Tibial nerve (tissue), 4 donors: ENCODE measurements around the gene SUMO3. TPM values are rescaled to one million over a fixed set of nuclear protein-coding genes. Genes with fewer than 3 reads are reported as not detected.

Source experiments
- DNase-seq, 2 donors: peaks; one replicate each; pipeline ENCODE4 v3.0.0-alpha.2; 2019; ENCODE audit warnings: low spot score in 2 of 2
- H3K27ac ChIP-seq, 4 donors: fragments of 200-600 bp; sonication (generic) in 3 of 4; one replicate each; pipeline ENCODE4 v1.5.1; 2017 to 2019; ENCODE audit warnings: mild to moderate bottlenecking in 1 of 4
- H3K27me3 ChIP-seq, 2 donors: fragments of 200-600 bp; sonication (generic) in 1 of 2; one replicate each; pipeline versions ENCODE4 v1.5.1 to v1.6.0; 2017 to 2019
- H3K36me3 ChIP-seq, 3 donors: fragments of 200-600 bp; sonication (generic); one replicate each; pipeline ENCODE4 v1.5.1; 2018 to 2019
- H3K4me1 ChIP-seq, 4 donors: fragments of 200-600 bp; sonication (generic) in 3 of 4; one replicate each; pipeline ENCODE4 v1.5.1; 2017 to 2019
- H3K4me3 ChIP-seq, 4 donors: fragments of 200-600 bp; sonication (generic) in 3 of 4; one replicate each; pipeline ENCODE4 v1.5.1; 2017 to 2019; ENCODE audit warnings: mild to moderate bottlenecking in 1 of 4, moderate library complexity in 1 of 4
- H3K9me3 ChIP-seq, 4 donors: fragments of 200-600 bp; sonication (generic) in 3 of 4; one replicate each; pipeline ENCODE4 v1.5.1; 2017 to 2019
- CTCF ChIP-seq, 5 experiments: fragments of 200-600 bp in 3 of 5; fragments of 450-650 bp in 2 of 5; sonication (generic) in 3 of 5; IDR thresholded peaks; one replicate each; pipeline ENCODE4 v1.5.1; 2016 to 2019; ENCODE audit warnings: antibody characterized with exemption in 5 of 5, mild to moderate bottlenecking in 3 of 5, moderate library complexity in 2 of 5
- EP300 ChIP-seq, 2 donors: sonication (generic); formaldehyde crosslinking; IDR thresholded peaks; one replicate each; pipeline ENCODE4 v1.6.1; 2017; ENCODE audit warnings: antibody characterized with exemption in 2 of 2, mild to moderate bottlenecking in 1 of 2
- POLR2A ChIP-seq, 2 donors: fragments of 450-650 bp; IDR thresholded peaks; one replicate each; pipeline ENCODE4 v1.6.1; 2017; ENCODE audit warnings: antibody characterized with exemption in 2 of 2, mild to moderate bottlenecking in 2 of 2, moderate library complexity in 2 of 2
- WGBS, 2 donors: methylation state at CpG; one replicate each; pipeline ENCODE4 v1.1.5; 2018; 5-methylcytosine and 5-hydroxymethylcytosine counted together
- total RNA-seq, 4 donors: library from RNA; depleted of rRNA; stranded (reverse); fragments of >200 nt; gene quantifications; one replicate each; pipeline ENCODE4 v1.1.0, GENCODE V29; 2016

Gene SUMO3
- total RNA-seq, 4 donors from 2014 or later, result 59.9 to 70.8 (median 62.1) TPM

- no peaks in the 10 kb centered on the region for H3K27me3 ChIP-seq
- 72 to 83% methylated on average over 4 of the region's 4 CpGs for WGBS, 2 donors
- no peak overlapping the region for H3K27ac ChIP-seq
- no peak overlapping the region for H3K4me3 ChIP-seq
- peaks cover 4 to 24% (median 16%) of the 10 kb centered on the region in 4 donors for H3K4me1 ChIP-seq
- no peaks in the 10 kb centered on the region for H3K9me3 ChIP-seq
- TF ChIP-seq CTCF (IDR thresholded peaks at IDR 0.05), result no peak
- no peak for TF ChIP-seq EP300 (IDR thresholded peaks at IDR 0.05)
- no peak for TF ChIP-seq POLR2A (IDR thresholded peaks at IDR 0.05)
- DNase-seq, result no peak
- H3K36me3 ChIP-seq, result peaks cover 0 to 69% (median 7%) of the 10 kb centered on the region in 3 donors
Measured at GRCh38 chr21:44805226-44805625, 12.6 kb downstream of the SUMO3 start.

- DNase-seq, result no peak
- H3K4me3 ChIP-seq, result no peak overlapping the region
- H3K27me3 ChIP-seq, result no peaks in the 10 kb centered on the region
- no peak overlapping the region for H3K27ac ChIP-seq
- H3K4me1 ChIP-seq, result peaks cover 4 to 28% (median 20%) of the 10 kb centered on the region in 4 donors
- H3K9me3 ChIP-seq, result no peaks in the 10 kb centered on the region
- TF ChIP-seq POLR2A (IDR thresholded peaks at IDR 0.05), result no peak
- TF ChIP-seq EP300 (IDR thresholded peaks at IDR 0.05), result peak in 1 of 2 donors; percentile 11
- peaks cover 0 to 64% (median 7%) of the 10 kb centered on the region in 3 donors for H3K36me3 ChIP-seq
- 83 to 92% methylated on average over 6 of the region's 6 CpGs for WGBS, 2 donors
Measured at GRCh38 chr21:44804762-44805161, 13.1 kb downstream of the SUMO3 start.

GRCh38 chr21:44803651-44804050 is 14.2 kb downstream of the SUMO3 start:
- Histone ChIP-seq H3K27ac (no peak overlapping the region), H3K27me3 (no peaks in the 10 kb centered on the region), H3K9me3 (no peaks in the 10 kb centered on the region), H3K4me1 (peaks cover 4 to 40% (median 23%) of the 10 kb centered on the region in 4 donors), H3K36me3 (peaks cover 0 to 60% (median 7%) of the 10 kb centered on the region in 3 donors), H3K4me3 (no peak overlapping the region)
- TF ChIP-seq CTCF (IDR thresholded peaks at IDR 0.05) (no peak), POLR2A (IDR thresholded peaks at IDR 0.05) (no peak), EP300 (IDR thresholded peaks at IDR 0.05) (no peak)
- WGBS, 2 donors, result 52 to 60% methylated on average over 3 of the region's 3 CpGs
- no peak for DNase-seq

GRCh38 chr21:44802396-44803153 is 15.3 kb downstream of the SUMO3 start:
- Histone ChIP-seq H3K4me1 (peaks cover 4 to 42% (median 23%) of the 10 kb centered on the region in 4 donors), H3K27me3 (no peaks in the 10 kb centered on the region), H3K9me3 (no peaks in the 10 kb centered on the region), H3K27ac (peak overlapping the region in 2 of 4 donors; percentile 75 to 86), H3K36me3 (peaks cover 0 to 53% (median 3%) of the 10 kb centered on the region in 3 donors), H3K4me3 (peak overlapping the region; percentile 80 to 98 (median 91))
- DNase-seq, result no peak
- WGBS, 2 donors, result 35 to 36% methylated on average over 16 to 17 of the region's 32 CpGs
- TF ChIP-seq POLR2A (IDR thresholded peaks at IDR 0.05) (no peak), CTCF (IDR thresholded peaks at IDR 0.05) (no peak), EP300 (IDR thresholded peaks at IDR 0.05) (no peak)

GRCh38 chr21:44801468-44802395 is 16.1 kb downstream of the SUMO3 start, which contains the start of gene UBE2G2:
Gene UBE2G2 (minus strand): TSS chr21:44801820. CDS start chr21:44801748, 72 bp downstream.
- DNase-seq, result peak in 1 of 2 donors; percentile 57
- H3K36me3 ChIP-seq, result peaks cover 0 to 45% (median 0%) of the 10 kb centered on the region in 3 donors
- TF ChIP-seq CTCF (IDR thresholded peaks at IDR 0.05), result peak in 1 of 5 experiments; percentile 28
- TF ChIP-seq POLR2A (IDR thresholded peaks at IDR 0.05), result peak in 1 of 2 donors; percentile 49
- TF ChIP-seq EP300 (IDR thresholded peaks at IDR 0.05), result peak; percentile 20 to 88
- H3K4me3 ChIP-seq, result peak within 1 kb of the TSS; percentile 80 to 98 (median 91)
- no peaks in the 10 kb centered on the region for H3K27me3 ChIP-seq
- WGBS, 2 donors, result 0 to 1% methylated on average over 70 to 77 of the region's 97 CpGs
- H3K9me3 ChIP-seq, result no peaks in the 10 kb centered on the region
- peak within 1 kb of the TSS; percentile 1 to 86 (median 80) for H3K27ac ChIP-seq
- peaks cover 4 to 42% (median 23%) of the 10 kb centered on the region in 4 donors for H3K4me1 ChIP-seq
